ENCODE measurements around the gene GLIS1. TPM values are rescaled to one million over a fixed set of nuclear protein-coding genes. Genes with fewer than 3 reads are reported as not detected.

GLIS1 gene
- polyA plus RNA-seq, 3 donors = not detected

GRCh38 chr1:53580739-53581475, 158.1 kb downstream of the GLIS1 start:
- no peak overlapping the region for H3K27ac ChIP-seq (ENCODE audit: low read depth in 1 of 2, low read length in 2 of 2)
- no peak overlapping the region for H3K4me2 ChIP-seq (replicated peaks; ENCODE audit: extremely low read depth, low read length, poor library complexity, severe bottlenecking)
- no peaks in the 10 kb centered on the region for H3K36me3 ChIP-seq (replicated peaks in 1 of 2; ENCODE audit: control insufficient read depth in 1 of 2, insufficient read depth in 2 of 2, low read length in 2 of 2)
- WGBS (ENCODE audit: insufficient coverage) = 94% methylated on average over 9 of the region's 9 CpGs
- no peaks in the 10 kb centered on the region for H4K20me1 ChIP-seq (ENCODE audit: insufficient read depth, low read length)
- no peaks in the 10 kb centered on the region for H3K79me2 ChIP-seq (ENCODE audit: insufficient read depth, low read length)
- H3K4me3 ChIP-seq (replicated peaks in 1 of 3; ENCODE audit: low read depth in 2 of 3, low read length in 3 of 3) = no peak overlapping the region
- peaks cover 0 to 2% (median 0%) of the 10 kb centered on the region in 7 donors for H3K9me3 Mint-ChIP-seq
- H3K4me3 Mint-ChIP-seq = no peak overlapping the region
- H3K4me1 Mint-ChIP-seq = no peaks in the 10 kb centered on the region
- H3K27me3 Mint-ChIP-seq (ENCODE audit: low read depth in 3 of 3) = peaks cover 1 to 3% (median 2%) of the 10 kb centered on the region in 3 donors
- no peak for DNase-seq
- no peaks in the 10 kb centered on the region for H3K9me3 ChIP-seq (replicated peaks in 1 of 2; ENCODE audit: control insufficient read depth in 1 of 2, insufficient read depth in 1 of 2, low read length in 2 of 2)
- no peak overlapping the region for H2AFZ ChIP-seq (ENCODE audit: insufficient read depth, low read depth, low read length, poor library complexity, severe bottlenecking)
- H3K36me3 Mint-ChIP-seq = no peaks in the 10 kb centered on the region
- no peaks in the 10 kb centered on the region for H3K27me3 ChIP-seq (ENCODE audit: control insufficient read depth in 2 of 2, insufficient read depth in 2 of 2, low read length in 2 of 2)
- H3K27ac Mint-ChIP-seq = no peak overlapping the region
- TF ChIP-seq CTCF (IDR thresholded peaks at IDR 0.05) = no peak
- no peak overlapping the region for H3K9ac ChIP-seq (ENCODE audit: insufficient read depth, low read length, poor library complexity, severe bottlenecking)
- H3K4me1 ChIP-seq (ENCODE audit: control insufficient read depth in 1 of 2, insufficient read depth in 2 of 2, low read length in 2 of 2) = no peaks in the 10 kb centered on the region
- intact Hi-C loops (cut with micrococcal nuclease) = no loop called here

- Histone ChIP-seq H3K9me3 (replicated peaks in 1 of 2; ENCODE audit: control insufficient read depth in 1 of 2, insufficient read depth in 1 of 2, low read length in 2 of 2) (no peaks in the 10 kb centered on the region), H3K79me2 (ENCODE audit: insufficient read depth, low read length) (no peaks in the 10 kb centered on the region), H4K20me1 (ENCODE audit: insufficient read depth, low read length) (no peaks in the 10 kb centered on the region), H3K36me3 (replicated peaks in 1 of 2; ENCODE audit: control insufficient read depth in 1 of 2, insufficient read depth in 2 of 2, low read length in 2 of 2) (no peaks in the 10 kb centered on the region), H2AFZ (ENCODE audit: insufficient read depth, low read depth, low read length, poor library complexity, severe bottlenecking) (no peak overlapping the region), H3K27me3 (ENCODE audit: control insufficient read depth in 2 of 2, insufficient read depth in 2 of 2, low read length in 2 of 2) (no peaks in the 10 kb centered on the region), H3K4me3 (replicated peaks in 1 of 3; ENCODE audit: low read depth in 2 of 3, low read length in 3 of 3) (no peak overlapping the region), H3K4me1 (ENCODE audit: control insufficient read depth in 1 of 2, insufficient read depth in 2 of 2, low read length in 2 of 2) (no peaks in the 10 kb centered on the region), H3K4me2 (replicated peaks; ENCODE audit: extremely low read depth, low read length, poor library complexity, severe bottlenecking) (no peak overlapping the region), H3K27ac (ENCODE audit: low read depth in 1 of 2, low read length in 2 of 2) (no peak overlapping the region), H3K9ac (ENCODE audit: insufficient read depth, low read length, poor library complexity, severe bottlenecking) (no peak overlapping the region)
- Mint-ChIP-seq H3K36me3 (no peaks in the 10 kb centered on the region), H3K4me1 (no peaks in the 10 kb centered on the region), H3K9me3 (peaks cover 0 to 2% (median 0%) of the 10 kb centered on the region in 7 donors), H3K27ac (no peak overlapping the region), H3K27me3 (ENCODE audit: low read depth in 3 of 3) (peaks cover 0 to 2% (median 1%) of the 10 kb centered on the region in 3 donors), H3K4me3 (no peak overlapping the region)
- intact Hi-C loops (cut with micrococcal nuclease) = no loop called here
- WGBS (ENCODE audit: insufficient coverage) = 100% methylated on average over 4 of the region's 4 CpGs
- no peak for DNase-seq
- TF ChIP-seq CTCF (IDR thresholded peaks at IDR 0.05) = no peak
Measured at GRCh38 chr1:53580009-53580400, 159.0 kb downstream of the GLIS1 start.
